ENCODE results near the gene ORC2.

The ORC2 gene

DNA sequence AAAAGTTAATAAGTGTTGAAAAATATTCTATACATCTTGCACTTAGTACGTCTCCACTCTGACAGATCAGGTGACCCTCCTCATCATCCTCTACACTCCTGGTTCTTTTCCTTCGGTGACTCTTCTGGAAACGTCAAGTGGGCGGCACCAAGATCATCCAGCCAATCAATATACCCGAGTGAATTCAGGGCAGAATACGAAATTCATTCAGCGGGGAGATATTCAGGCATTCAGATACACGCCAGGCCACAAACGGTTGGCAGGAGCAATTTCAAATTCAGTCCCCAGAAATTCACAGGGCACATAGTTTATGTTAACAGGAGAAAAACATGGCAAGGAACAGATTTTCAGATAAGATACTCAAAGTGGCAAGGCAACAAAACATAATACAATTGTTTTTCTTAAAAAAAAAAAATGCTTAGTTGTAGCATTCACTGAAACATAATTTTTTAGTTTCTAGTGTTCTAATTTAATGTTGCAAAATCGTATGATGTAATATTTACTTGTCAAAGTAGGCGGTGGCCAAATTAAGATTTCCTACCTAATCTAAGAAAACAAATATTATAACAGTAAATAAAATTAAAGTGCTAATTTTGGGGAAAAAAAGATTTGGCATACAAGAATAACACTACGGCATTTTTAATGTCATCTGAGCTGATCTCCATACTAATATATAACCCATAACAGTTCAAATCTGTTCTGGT lies 103.2 kb downstream of the ORC2 start:
- no peak for DNase-seq (ENCODE audit: low read depth)

Data from stimulated activated CD8-positive, alpha-beta memory T cell treated with anti-CD3 and anti-CD28 coated beads, Interleukin-4, amount 100 ng/mL, for 24 hours (primary cell).